ENCODE data around the gene NFE2. TPM values are rescaled to one million over a fixed set of nuclear protein-coding genes. Genes with fewer than 3 reads are reported as not detected.
"Not testable (repeated sequence)": the region's sequence is repeated elsewhere in the genome, so short reads cannot be mapped to it uniquely, and the experiment has no call there.

The NFE2 gene
- total RNA-seq, 3 donors from 2014 or later: 0.25 to 0.31 TPM; not detected in 1

DNA sequence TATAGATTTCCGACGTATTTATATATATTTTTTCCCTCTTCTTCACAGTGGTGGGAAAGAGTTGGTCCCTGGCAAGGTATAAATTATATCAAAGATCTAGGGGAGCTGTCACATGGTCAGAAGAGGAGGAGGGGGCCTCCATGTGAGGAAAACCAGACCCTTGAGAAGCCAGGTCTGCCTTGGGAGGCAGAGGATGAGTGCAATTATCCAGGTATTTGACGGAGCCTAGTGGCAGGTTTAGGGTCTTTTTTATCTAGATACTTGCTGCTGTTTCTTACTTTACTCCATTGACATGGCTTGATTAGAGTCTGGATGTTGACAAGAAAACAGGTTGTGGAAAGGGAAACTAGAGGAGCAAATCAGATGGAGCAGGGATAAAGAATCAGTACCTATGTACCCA, 29.6 kb upstream of the NFE2 start:
- intact Hi-C loops (cut with DNase I, micrococcal nuclease): no loop called here
- no peaks in the 10 kb centered on the region for H3K9me3 ChIP-seq
- DNase-seq: no peak
- H3K36me3 ChIP-seq (ENCODE audit: low read depth): no peaks in the 10 kb centered on the region
- H3K4me1 ChIP-seq (ENCODE audit: low read depth): peaks cover 32% of the 10 kb centered on the region
- no peak overlapping the region for H3K4me3 ChIP-seq
- TF ChIP-seq, protein P1, sequence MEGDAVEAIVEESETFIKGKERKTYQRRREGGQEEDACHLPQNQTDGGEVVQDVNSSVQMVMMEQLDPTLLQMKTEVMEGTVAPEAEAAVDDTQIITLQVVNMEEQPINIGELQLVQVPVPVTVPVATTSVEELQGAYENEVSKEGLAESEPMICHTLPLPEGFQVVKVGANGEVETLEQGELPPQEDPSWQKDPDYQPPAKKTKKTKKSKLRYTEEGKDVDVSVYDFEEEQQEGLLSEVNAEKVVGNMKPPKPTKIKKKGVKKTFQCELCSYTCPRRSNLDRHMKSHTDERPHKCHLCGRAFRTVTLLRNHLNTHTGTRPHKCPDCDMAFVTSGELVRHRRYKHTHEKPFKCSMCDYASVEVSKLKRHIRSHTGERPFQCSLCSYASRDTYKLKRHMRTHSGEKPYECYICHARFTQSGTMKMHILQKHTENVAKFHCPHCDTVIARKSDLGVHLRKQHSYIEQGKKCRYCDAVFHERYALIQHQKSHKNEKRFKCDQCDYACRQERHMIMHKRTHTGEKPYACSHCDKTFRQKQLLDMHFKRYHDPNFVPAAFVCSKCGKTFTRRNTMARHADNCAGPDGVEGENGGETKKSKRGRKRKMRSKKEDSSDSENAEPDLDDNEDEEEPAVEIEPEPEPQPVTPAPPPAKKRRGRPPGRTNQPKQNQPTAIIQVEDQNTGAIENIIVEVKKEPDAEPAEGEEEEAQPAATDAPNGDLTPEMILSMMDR (IDR thresholded peaks at IDR 0.05): no peak
- ATAC-seq: no peak

DNA sequence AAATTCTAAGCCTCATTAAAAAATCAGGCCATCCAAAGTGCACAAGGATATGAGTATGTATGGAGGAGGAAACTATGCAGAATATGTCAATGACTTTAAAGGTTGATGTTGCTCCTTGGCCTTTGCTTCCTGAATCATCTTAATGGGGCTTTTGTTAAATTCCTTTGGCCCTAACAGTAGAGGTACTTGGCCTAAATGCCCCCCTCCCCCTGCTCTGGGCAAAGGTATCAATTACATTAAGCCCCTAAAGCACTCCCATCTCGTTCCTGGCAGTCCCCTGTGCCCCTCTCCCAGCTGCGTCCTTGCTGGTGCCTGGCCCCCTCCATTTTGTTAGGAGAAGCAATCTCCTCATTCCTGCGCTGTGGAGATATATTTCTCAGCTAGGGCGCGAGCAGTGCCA, 28.9 kb upstream of the NFE2 start:
- no peak for ATAC-seq
- Histone ChIP-seq H3K36me3 (ENCODE audit: low read depth) (no peaks in the 10 kb centered on the region), H3K4me1 (ENCODE audit: low read depth) (peaks cover 32% of the 10 kb centered on the region), H3K4me3 (no peak overlapping the region), H3K9me3 (no peaks in the 10 kb centered on the region)
- TF ChIP-seq, protein P1 (IDR thresholded peaks at IDR 0.05): no peak
- no peak for DNase-seq
- intact Hi-C loops (cut with DNase I, micrococcal nuclease): no loop called here

DNA sequence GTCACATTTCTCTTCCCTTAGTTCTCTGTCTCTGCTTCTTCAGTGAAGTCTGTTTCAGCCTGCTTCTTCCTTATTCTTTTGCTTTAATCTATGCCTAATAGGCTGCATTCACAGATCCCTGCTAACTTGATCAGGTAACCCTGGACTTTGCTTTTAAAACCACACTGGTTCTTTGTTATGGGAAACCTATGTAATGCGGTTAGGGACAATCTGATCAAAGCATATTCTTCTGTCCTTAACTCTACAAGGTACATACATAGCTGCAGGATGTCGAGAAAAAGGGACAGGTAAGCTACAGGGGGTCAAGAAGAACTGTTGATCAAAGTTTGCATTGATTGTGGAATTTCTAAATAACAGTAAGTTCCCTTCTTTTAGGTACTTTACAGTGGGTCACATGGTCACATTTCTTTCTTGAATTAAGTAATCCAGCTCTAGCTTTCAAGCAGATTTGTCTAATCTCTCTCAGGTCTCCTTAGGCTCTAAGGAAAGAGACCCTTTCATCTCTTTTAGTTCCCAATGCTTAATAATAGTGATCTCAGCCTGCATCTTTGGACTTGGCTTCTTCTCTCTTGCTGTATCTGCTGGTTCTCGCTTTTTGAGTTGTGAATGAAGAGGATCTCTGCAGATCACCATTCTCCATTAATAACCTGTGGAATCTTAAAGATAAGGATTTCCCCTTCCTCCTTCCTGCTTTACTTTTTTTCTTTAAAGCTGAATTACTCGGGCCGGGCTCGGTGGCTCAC, 28.0 kb upstream of the NFE2 start:
- no peaks in the 10 kb centered on the region for H3K9me3 ChIP-seq
- DNase-seq: no peak
- H3K4me3 ChIP-seq: no peak overlapping the region
- no peaks in the 10 kb centered on the region for H3K36me3 ChIP-seq (ENCODE audit: low read depth)
- H3K4me1 ChIP-seq (ENCODE audit: low read depth): peaks cover 36% of the 10 kb centered on the region
- TF ChIP-seq, protein P1 (IDR thresholded peaks at IDR 0.05): no peak
- intact Hi-C loops (cut with DNase I, micrococcal nuclease): no loop called here
- ATAC-seq: no peak

DNA sequence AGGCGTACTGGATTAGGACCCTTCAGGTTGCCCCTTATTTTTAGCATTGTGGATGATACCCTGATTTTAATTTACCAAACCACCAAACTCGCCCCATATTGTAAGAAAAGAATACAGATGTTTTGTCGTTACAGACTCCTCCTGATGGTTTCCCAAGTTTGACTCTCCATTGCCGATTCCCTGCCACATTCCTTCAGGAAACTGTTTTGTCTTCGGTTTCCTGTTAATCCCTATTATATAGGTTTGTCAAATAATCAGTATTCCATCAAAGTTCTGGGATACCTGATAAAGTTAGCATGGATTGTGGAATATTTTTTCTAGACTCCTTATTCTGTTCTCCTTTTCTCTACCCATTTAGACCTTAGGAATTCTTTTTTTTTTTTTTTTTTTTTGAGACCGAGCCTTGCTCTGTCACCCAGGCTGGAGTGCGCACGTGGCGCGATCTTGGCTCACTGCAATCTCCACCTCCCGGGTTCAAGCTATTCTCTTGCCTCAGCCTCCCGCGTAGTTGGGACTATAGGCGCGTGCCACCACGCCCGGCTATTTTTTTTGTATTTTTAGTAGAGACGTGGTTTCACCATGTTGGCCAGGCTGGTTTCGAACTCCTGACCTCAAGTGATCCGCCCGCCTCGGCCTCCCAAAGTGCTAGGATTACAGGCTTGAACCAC, 24.8 kb upstream of the NFE2 start:
- H3K9me3 ChIP-seq; intact Hi-C loops (cut with DNase I, micrococcal nuclease); H3K36me3 ChIP-seq (ENCODE audit: low read depth); DNase-seq; ATAC-seq: not testable (repeated sequence)
- Histone ChIP-seq H3K4me1 (ENCODE audit: low read depth) (peaks cover 28% of the 10 kb centered on the region), H3K4me3 (peak overlapping the region; percentile 63)

DNA sequence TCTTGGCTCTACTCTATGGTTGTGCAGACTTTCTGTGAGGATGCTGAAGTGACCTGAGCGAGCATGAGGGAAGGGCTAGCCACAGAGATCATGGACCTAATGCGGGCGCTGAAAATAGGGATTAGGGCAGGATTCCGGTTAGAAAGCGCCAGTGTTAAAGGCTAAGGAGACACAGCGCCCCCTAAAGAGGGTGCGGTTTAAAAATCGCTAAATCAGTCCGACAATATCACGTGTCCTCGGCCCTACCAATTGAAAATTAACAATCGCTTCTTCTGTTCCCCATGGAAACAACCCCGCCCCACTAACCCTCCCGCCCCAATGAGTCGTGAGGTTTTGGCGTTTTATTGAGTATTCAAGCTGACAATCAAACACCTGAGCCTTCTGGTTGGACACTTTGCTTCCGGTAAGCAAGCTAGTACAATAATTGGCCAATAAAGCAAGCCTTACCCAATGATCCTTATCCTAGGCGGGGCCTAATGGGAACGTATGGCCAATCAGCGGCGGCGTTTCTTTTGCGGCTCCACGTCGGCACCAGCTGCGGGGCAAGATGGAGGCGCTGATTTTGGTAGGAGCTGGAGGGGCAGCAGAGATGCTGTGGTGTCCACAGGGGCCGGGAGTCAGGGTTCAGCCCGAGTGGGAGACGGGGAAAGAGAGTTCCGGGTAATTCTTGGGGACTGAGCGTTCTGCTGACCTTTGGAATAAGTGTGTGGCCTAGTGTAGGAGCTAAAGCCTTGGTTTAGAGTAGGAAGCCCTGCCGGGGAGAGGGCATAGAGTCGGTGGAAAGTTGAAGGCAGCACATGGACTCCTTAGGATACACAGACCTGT, 24.0 kb upstream of the NFE2 start, which contains the start of gene COPZ1:
Gene COPZ1, plus strand, starts transcription at position 515 of the 825 bp plus-strand sequence. Its CDS starts 33 bp downstream, at position 548.
- no peaks in the 10 kb centered on the region for H3K36me3 ChIP-seq (ENCODE audit: low read depth)
- peak; percentile 93 to 98 (median 96) for DNase-seq
- H3K9me3 ChIP-seq: no peaks in the 10 kb centered on the region
- H3K4me3 ChIP-seq: peak within 1 kb of the TSS; percentile 63
- peak; percentile 98 for ATAC-seq
- TF ChIP-seq, protein P1 (IDR thresholded peaks at IDR 0.05): peak; percentile 52
- H3K4me1 ChIP-seq (ENCODE audit: low read depth): peaks cover 20% of the 10 kb centered on the region
- intact Hi-C loops (cut with DNase I, micrococcal nuclease): no loop called here
